ENCODE data around the gene DHCR7. TPM values are rescaled to one million over a fixed set of nuclear protein-coding genes. Genes with fewer than 3 reads are reported as not detected.

Gene DHCR7
- polyA plus RNA-seq, 1 donor, result 29.4 TPM

DNA sequence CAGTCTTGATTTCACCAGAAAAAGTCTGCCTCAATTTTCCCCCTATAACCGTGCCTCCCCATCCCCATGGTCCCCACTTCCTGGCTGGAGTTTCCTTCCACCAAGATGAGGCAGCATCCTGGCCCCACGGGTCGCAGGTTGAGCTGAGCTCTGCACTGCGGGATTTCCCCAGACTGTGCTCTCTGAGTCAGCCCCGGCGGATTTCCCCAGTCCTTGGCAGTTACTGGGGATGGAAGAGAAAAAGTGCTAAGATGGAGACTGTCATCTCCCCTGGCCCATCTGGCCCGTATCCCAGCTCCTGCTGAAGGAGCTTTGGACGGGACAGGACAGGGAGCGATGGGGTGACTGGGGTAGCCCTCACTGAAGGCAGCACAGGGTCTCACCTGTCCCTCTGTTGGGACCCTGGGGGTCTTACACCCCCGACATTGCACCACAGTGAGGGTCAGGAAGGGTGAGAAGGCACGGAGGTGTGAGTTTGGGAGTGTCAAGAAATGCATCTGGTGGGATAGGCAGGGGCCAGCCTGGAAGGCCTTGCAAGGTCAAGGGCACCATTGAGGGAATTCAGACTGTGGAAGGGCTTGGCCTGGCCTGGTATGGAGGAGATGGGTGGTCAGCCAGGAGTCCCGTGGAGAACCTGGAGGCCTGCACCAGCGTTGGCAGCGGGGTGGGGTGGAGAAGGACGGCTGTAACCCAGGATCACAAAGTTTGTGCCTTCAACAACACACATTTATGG lies 41.3 kb upstream of the DHCR7 start:
- H3K4me3 ChIP-seq (ENCODE audit: low read length), result no peak overlapping the region
- DNase-seq, result no peak
- H3K36me3 ChIP-seq (ENCODE audit: control insufficient read depth, insufficient read depth, low read length), result peaks cover 60% of the 10 kb centered on the region
- no peaks in the 10 kb centered on the region for H3K27me3 ChIP-seq (ENCODE audit: control insufficient read depth, insufficient read depth, low read length)
- no peak overlapping the region for H3K27ac ChIP-seq (ENCODE audit: low read length)
- H3K9me3 ChIP-seq (ENCODE audit: control insufficient read depth, low read depth, low read length), result no peaks in the 10 kb centered on the region
- no peaks in the 10 kb centered on the region for H3K4me1 ChIP-seq (ENCODE audit: control insufficient read depth, insufficient read depth, low read length)
- WGBS (ENCODE audit: insufficient coverage, low lambda C conversion rate), result no CpG with 5 or more reads among the region's 15 CpGs

- no CpG with 5 or more reads among the region's 6 CpGs for WGBS (ENCODE audit: insufficient coverage, low lambda C conversion rate)
- H3K36me3 ChIP-seq (ENCODE audit: control insufficient read depth, insufficient read depth, low read length), result peaks cover 61% of the 10 kb centered on the region
Observed at GRCh38 chr11:71488681-71489270, 40.6 kb upstream of the DHCR7 start.

DNA sequence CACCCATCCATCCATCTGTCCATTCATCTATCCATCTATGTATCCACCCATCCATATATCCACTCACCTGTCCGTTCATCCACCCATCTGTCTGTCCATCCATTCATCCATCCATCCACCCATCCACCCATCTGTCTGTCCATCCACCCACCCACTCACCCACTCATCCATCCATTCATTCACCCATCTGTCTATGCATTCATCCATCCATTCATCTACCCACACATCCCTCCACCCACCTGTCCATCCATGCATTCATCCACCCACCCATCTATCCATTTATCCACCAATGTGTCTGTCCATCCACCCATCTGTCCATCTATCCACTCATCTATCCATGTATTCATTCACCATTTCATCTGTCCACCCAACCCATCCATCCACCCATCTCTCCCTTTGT lies 38.1 kb upstream of the DHCR7 start:
- Histone ChIP-seq H3K9me3 (ENCODE audit: control insufficient read depth, low read depth, low read length) (no peaks in the 10 kb centered on the region), H3K36me3 (ENCODE audit: control insufficient read depth, insufficient read depth, low read length) (peaks cover 74% of the 10 kb centered on the region), H3K4me1 (ENCODE audit: control insufficient read depth, insufficient read depth, low read length) (no peaks in the 10 kb centered on the region), H3K27ac (ENCODE audit: low read length) (no peak overlapping the region), H3K4me3 (ENCODE audit: low read length) (no peak overlapping the region), H3K27me3 (ENCODE audit: control insufficient read depth, insufficient read depth, low read length) (no peaks in the 10 kb centered on the region)
- WGBS (ENCODE audit: insufficient coverage, low lambda C conversion rate), result 100% methylated on average over 1 of the region's 1 CpG
- DNase-seq, result no peak

More at GRCh38 chr11:71488681-71489270, 40.6 kb upstream of the DHCR7 start:
- H3K4me3 ChIP-seq (ENCODE audit: low read length), result no peak overlapping the region
- no peak overlapping the region for H3K27ac ChIP-seq (ENCODE audit: low read length)
- no peaks in the 10 kb centered on the region for H3K9me3 ChIP-seq (ENCODE audit: control insufficient read depth, low read depth, low read length)
- H3K27me3 ChIP-seq (ENCODE audit: control insufficient read depth, insufficient read depth, low read length), result no peaks in the 10 kb centered on the region
- DNase-seq, result no peak
- H3K4me1 ChIP-seq (ENCODE audit: control insufficient read depth, insufficient read depth, low read length), result no peaks in the 10 kb centered on the region

GRCh38 chr11:71485466-71485865 lies 37.3 kb upstream of the DHCR7 start:
- WGBS (ENCODE audit: insufficient coverage, low lambda C conversion rate), result 97% methylated on average over 5 of the region's 18 CpGs

GRCh38 chr11:71485063-71485399 lies 36.8 kb upstream of the DHCR7 start:
- Histone ChIP-seq H3K4me3 (ENCODE audit: low read length) (no peak overlapping the region), H3K4me1 (ENCODE audit: control insufficient read depth, insufficient read depth, low read length) (no peaks in the 10 kb centered on the region), H3K27me3 (ENCODE audit: control insufficient read depth, insufficient read depth, low read length) (no peaks in the 10 kb centered on the region), H3K27ac (ENCODE audit: low read length) (no peak overlapping the region), H3K36me3 (ENCODE audit: control insufficient read depth, insufficient read depth, low read length) (peaks cover 75% of the 10 kb centered on the region), H3K9me3 (ENCODE audit: control insufficient read depth, low read depth, low read length) (no peaks in the 10 kb centered on the region)
- no peak for DNase-seq
- WGBS (ENCODE audit: insufficient coverage, low lambda C conversion rate), result no CpG with 5 or more reads among the region's 6 CpGs

More at GRCh38 chr11:71485466-71485865, 37.3 kb upstream of the DHCR7 start:
- Histone ChIP-seq H3K4me1 (ENCODE audit: control insufficient read depth, insufficient read depth, low read length) (no peaks in the 10 kb centered on the region), H3K9me3 (ENCODE audit: control insufficient read depth, low read depth, low read length) (no peaks in the 10 kb centered on the region), H3K27me3 (ENCODE audit: control insufficient read depth, insufficient read depth, low read length) (no peaks in the 10 kb centered on the region), H3K4me3 (ENCODE audit: low read length) (no peak overlapping the region), H3K36me3 (ENCODE audit: control insufficient read depth, insufficient read depth, low read length) (peaks cover 74% of the 10 kb centered on the region), H3K27ac (ENCODE audit: low read length) (no peak overlapping the region)
- no peak for DNase-seq

DNA sequence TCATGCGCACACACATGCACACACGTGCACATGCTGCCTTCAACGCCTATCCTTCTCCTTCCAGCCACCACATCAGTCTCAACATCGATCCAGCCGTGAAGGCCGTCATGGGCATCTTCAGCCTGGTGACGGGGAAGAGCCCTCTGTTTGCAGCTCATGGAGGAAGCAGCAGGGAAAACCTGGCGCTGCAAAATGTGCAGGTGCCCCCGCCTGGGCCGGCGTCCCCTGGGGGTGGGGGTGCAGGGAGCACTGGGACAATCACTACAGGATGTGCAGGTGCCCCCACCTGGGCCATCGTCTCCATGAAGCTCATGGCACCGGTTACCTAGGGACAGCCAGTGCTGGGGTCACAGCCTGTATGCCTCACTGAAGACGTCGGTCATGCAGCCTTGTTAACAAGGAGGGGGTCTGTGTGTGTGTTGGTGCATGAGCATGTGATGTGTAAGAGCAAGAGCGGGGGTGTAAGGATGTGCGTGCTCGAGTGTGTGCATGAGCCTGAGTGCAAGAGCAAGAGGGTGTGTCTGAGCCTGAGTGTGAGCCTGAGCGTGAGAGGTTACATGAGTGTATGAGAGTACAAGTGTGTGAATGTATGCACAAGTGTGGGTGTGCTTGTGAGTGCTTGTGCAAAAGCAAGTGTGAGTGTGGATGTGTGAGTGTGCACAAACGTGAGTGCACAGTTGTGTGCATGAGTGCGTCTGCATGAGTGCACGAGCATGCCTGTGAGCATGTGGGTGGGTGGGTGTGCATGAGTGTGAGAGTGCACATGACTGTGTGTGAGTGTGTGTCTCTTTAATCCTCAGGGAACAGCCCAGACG lies 36.3 kb upstream of the DHCR7 start:
- Histone ChIP-seq H3K36me3 (ENCODE audit: control insufficient read depth, insufficient read depth, low read length) (peaks cover 76% of the 10 kb centered on the region), H3K27ac (ENCODE audit: low read length) (no peak overlapping the region), H3K4me3 (ENCODE audit: low read length) (no peak overlapping the region), H3K4me1 (ENCODE audit: control insufficient read depth, insufficient read depth, low read length) (no peaks in the 10 kb centered on the region), H3K9me3 (ENCODE audit: control insufficient read depth, low read depth, low read length) (no peaks in the 10 kb centered on the region), H3K27me3 (ENCODE audit: control insufficient read depth, insufficient read depth, low read length) (no peaks in the 10 kb centered on the region)
- WGBS (ENCODE audit: insufficient coverage, low lambda C conversion rate), result 96% methylated on average over 3 of the region's 23 CpGs
- no peak for DNase-seq

GRCh38 chr11:71483692-71484091 lies 35.5 kb upstream of the DHCR7 start:
- no peak overlapping the region for H3K27ac ChIP-seq (ENCODE audit: low read length)
- no peak overlapping the region for H3K4me3 ChIP-seq (ENCODE audit: low read length)
- DNase-seq, result no peak
- no peaks in the 10 kb centered on the region for H3K9me3 ChIP-seq (ENCODE audit: control insufficient read depth, low read depth, low read length)
- no peaks in the 10 kb centered on the region for H3K4me1 ChIP-seq (ENCODE audit: control insufficient read depth, insufficient read depth, low read length)
- H3K36me3 ChIP-seq (ENCODE audit: control insufficient read depth, insufficient read depth, low read length), result peaks cover 80% of the 10 kb centered on the region
- H3K27me3 ChIP-seq (ENCODE audit: control insufficient read depth, insufficient read depth, low read length), result no peaks in the 10 kb centered on the region
- no CpG with 5 or more reads among the region's 6 CpGs for WGBS (ENCODE audit: insufficient coverage, low lambda C conversion rate)

DNA sequence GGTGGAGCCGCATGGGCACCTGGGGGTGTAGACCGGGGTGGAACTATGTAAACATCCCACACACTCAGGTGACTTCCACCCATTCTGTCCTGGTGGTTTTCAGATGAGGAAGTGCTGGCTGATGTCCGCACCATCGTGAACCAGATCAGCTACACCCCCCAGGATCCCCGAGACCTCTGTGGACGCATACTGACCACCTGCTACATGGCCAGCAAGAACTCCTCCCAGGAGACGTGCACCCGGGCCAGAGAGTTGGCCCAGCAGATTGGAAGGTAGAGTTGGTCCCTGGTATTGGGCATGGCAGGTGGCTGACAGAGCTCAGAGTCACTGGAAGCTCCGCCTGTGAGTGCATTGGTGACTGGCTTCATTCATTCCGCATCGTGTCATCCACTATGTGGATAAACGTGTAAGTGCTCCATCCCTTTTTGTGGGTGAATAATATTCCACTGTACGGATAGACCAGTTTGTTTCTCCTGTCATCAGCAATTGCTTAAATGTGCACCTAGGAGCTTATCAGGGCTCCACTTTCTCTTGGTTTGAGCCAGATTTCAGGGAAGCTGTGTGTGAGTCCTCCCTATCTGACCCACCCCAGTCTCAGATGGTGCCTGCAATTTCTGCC lies 34.7 kb upstream of the DHCR7 start:
- H3K27me3 ChIP-seq (ENCODE audit: control insufficient read depth, insufficient read depth, low read length), result no peaks in the 10 kb centered on the region
- DNase-seq, result no peak
- WGBS (ENCODE audit: insufficient coverage, low lambda C conversion rate), result no CpG with 5 or more reads among the region's 13 CpGs
- no peak overlapping the region for H3K27ac ChIP-seq (ENCODE audit: low read length)
- no peak overlapping the region for H3K4me3 ChIP-seq (ENCODE audit: low read length)
- H3K9me3 ChIP-seq (ENCODE audit: control insufficient read depth, low read depth, low read length), result no peaks in the 10 kb centered on the region
- no peaks in the 10 kb centered on the region for H3K4me1 ChIP-seq (ENCODE audit: control insufficient read depth, insufficient read depth, low read length)
- H3K36me3 ChIP-seq (ENCODE audit: control insufficient read depth, insufficient read depth, low read length), result peaks cover 88% of the 10 kb centered on the region

- H3K9me3 ChIP-seq (ENCODE audit: control insufficient read depth, low read depth, low read length), result no peaks in the 10 kb centered on the region
- no peak for DNase-seq
- no peaks in the 10 kb centered on the region for H3K27me3 ChIP-seq (ENCODE audit: control insufficient read depth, insufficient read depth, low read length)
- peaks cover 95% of the 10 kb centered on the region for H3K36me3 ChIP-seq (ENCODE audit: control insufficient read depth, insufficient read depth, low read length)
- no peak overlapping the region for H3K4me3 ChIP-seq (ENCODE audit: low read length)
- no peaks in the 10 kb centered on the region for H3K4me1 ChIP-seq (ENCODE audit: control insufficient read depth, insufficient read depth, low read length)
- no peak overlapping the region for H3K27ac ChIP-seq (ENCODE audit: low read length)
- WGBS (ENCODE audit: insufficient coverage, low lambda C conversion rate), result no CpG with 5 or more reads among the region's 18 CpGs
Observed at GRCh38 chr11:71482216-71482615, 34.0 kb upstream of the DHCR7 start.

All from large intestine (tissue), 3 donors.